Left ventricle myocardium inferior (tissue), 1 donor: ENCODE data around the gene BNC2. TPM values are rescaled to one million over a fixed set of nuclear protein-coding genes. Genes with fewer than 3 reads are reported as not detected.

Experiments used
- DNase-seq: peaks from one replicate; pipeline ENCODE4 v3.0.0-alpha.2; 2020
- H3K27ac ChIP-seq: fragments of 200-600 bp; replicated peaks from 2 replicates; pipeline ENCODE4 v1.8.0; 2021
- H3K27me3 ChIP-seq: fragments of 200-600 bp; 2 replicates; pipeline ENCODE4 v1.8.0; 2021; ENCODE audit warnings: low read depth
- H3K36me3 ChIP-seq: fragments of 200-600 bp; 2 replicates; pipeline ENCODE4 v1.8.0; 2021
- H3K4me1 ChIP-seq: fragments of 200-600 bp; 2 replicates; pipeline ENCODE4 v1.8.0; 2021
- H3K4me3 ChIP-seq: fragments of 200-600 bp; 2 replicates; pipeline ENCODE4 v1.8.0; 2021; ENCODE audit warnings: mild to moderate bottlenecking, moderate library complexity
- H3K9me3 ChIP-seq: fragments of 200-600 bp; replicated peaks from 2 replicates; pipeline ENCODE4 v1.8.0; 2021
- intact Hi-C: fragments of 100-400 bp; cut with micrococcal nuclease; formaldehyde crosslinking; loops from one replicate; pipeline ENCODE4 v1.11.0; 2022
- total RNA-seq: library from RNA; stranded (reverse); fragmentation: NEBNext Ultra II Directional; extraction: Animal tissue kit (Norgen Biotek cat#: 25700); gene quantifications from one replicate; pipeline ENCODE4 v1.2.1, GENCODE V29; 2021
- TF ChIP-seq, protein P1 (sequence below): fragments of 200-600 bp; IDR thresholded peaks from 2 replicates; pipeline ENCODE4 v1.8.0; 2021; ENCODE audit warnings: antibody characterized with exemption, mild to moderate bottlenecking, borderline replicate concordance
- donor health status: DM: no; HTN: yes; CAD: no; lungs with severe emphysema.

BNC2 gene
- total RNA-seq, 1 donor from 2014 or later, result 3.5 TPM

DNA sequence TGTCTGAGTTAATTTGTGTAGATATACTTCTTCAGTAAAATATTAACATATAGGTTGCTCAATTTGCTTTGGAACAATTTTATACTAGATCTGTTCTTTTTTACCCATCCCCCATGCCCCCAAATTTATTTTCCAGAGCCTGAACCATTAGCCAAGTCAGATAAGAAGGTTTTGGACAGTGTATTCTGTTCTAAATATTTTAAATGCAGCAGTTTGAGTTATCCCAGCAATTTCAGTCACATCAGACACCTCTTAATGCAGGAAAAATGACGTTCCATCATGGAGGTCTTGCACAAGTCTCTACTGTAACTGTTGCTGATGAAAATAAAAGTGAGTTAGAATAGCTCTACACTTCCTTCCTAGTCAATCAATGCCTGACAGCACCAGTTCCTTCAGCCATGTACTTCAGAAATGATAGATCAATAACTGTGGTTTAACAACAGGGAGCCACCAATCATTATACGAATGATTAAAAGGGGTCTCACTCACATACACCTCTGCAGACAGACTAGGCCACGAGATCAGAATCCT lies 215.8 kb downstream of the BNC2 start:
- no peak overlapping the region for H3K27ac ChIP-seq
- no peaks in the 10 kb centered on the region for H3K9me3 ChIP-seq
- H3K27me3 ChIP-seq, result peaks cover 4% of the 10 kb centered on the region
- TF ChIP-seq, protein P1, sequence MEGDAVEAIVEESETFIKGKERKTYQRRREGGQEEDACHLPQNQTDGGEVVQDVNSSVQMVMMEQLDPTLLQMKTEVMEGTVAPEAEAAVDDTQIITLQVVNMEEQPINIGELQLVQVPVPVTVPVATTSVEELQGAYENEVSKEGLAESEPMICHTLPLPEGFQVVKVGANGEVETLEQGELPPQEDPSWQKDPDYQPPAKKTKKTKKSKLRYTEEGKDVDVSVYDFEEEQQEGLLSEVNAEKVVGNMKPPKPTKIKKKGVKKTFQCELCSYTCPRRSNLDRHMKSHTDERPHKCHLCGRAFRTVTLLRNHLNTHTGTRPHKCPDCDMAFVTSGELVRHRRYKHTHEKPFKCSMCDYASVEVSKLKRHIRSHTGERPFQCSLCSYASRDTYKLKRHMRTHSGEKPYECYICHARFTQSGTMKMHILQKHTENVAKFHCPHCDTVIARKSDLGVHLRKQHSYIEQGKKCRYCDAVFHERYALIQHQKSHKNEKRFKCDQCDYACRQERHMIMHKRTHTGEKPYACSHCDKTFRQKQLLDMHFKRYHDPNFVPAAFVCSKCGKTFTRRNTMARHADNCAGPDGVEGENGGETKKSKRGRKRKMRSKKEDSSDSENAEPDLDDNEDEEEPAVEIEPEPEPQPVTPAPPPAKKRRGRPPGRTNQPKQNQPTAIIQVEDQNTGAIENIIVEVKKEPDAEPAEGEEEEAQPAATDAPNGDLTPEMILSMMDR, result no peak
- no peak overlapping the region for H3K4me3 ChIP-seq
- no peaks in the 10 kb centered on the region for H3K4me1 ChIP-seq
- DNase-seq, result no peak
- intact Hi-C loops, result no loop called here
- no peaks in the 10 kb centered on the region for H3K36me3 ChIP-seq

DNA sequence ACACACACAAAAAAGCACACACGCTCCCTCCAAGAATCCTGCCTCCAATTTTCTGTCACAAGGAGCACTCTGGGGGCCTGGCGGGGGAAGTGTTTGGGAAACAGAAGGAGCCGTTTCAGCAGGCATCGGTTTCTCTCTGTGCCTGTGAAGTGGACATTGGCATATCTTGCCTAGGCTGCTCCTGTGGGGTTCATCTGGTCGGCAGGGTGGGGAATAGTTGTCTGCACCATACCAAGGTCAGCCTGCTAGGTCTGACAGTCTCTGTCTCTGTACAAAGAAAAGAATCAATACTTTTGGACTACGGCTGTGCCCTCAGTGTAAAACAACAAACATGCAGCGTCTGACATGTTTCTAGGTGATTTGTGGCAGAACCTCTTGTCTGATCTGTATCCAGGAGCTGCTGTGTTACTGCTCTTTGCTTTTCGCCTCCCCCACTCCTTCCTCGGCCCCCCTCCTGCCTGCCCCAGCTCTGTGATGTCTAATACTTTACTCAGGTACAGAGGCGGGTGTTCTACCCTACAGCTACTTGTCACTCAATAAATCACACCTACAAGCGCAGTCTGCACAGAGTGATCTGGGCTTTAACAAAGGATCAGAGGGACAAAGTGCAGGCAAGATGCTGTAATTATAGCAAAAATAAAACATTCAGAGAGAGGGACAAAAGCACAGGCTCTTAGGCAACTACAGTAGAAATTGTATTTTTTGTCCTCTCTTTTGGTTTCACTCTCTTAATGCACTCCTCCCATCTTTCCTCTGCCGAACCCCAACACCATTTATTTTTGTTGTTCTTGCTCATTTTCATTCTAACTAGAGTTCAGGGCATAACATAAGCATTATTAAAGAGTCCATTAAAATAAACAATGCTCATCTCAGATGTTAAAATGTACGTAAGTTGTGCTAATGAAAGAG lies 216.7 kb downstream of the BNC2 start:
- intact Hi-C loops, result no loop called here
- no peak for DNase-seq
- Histone ChIP-seq H3K27me3 (peaks cover 4% of the 10 kb centered on the region), H3K4me1 (no peaks in the 10 kb centered on the region), H3K9me3 (no peaks in the 10 kb centered on the region), H3K36me3 (no peaks in the 10 kb centered on the region), H3K27ac (peak overlapping the region; percentile 35), H3K4me3 (peak overlapping the region; percentile 42)
- TF ChIP-seq, protein P1, result no peak

DNA sequence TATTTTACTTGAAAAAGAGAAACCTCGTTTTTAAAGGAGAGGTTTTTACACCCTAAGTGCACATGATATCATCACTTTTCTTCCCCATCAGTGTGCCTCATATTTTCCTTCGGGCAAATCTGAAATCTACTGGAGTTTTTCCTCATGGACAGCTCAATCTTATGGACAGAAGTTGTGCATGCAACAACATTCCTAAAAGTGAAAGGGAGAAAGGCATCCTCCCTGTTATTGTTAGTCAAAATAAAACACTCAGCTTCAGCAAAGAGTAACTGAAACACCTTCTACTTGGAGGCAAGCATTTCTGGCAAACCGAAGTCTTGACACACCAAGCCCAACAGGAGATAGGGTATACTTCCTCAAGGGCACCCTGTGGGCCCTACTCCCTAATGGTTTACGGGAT lies 217.9 kb downstream of the BNC2 start:
- H3K36me3 ChIP-seq, result no peaks in the 10 kb centered on the region
- TF ChIP-seq, protein P1, result no peak
- H3K9me3 ChIP-seq, result no peaks in the 10 kb centered on the region
- H3K4me3 ChIP-seq, result no peak overlapping the region
- H3K27ac ChIP-seq, result no peak overlapping the region
- intact Hi-C loops, result no loop called here
- no peak for DNase-seq
- no peaks in the 10 kb centered on the region for H3K4me1 ChIP-seq
- peaks cover 4% of the 10 kb centered on the region for H3K27me3 ChIP-seq

GRCh38 chr9:16651446-16651964 lies 219.0 kb downstream of the BNC2 start:
- TF ChIP-seq, protein P1, result no peak
- Histone ChIP-seq H3K9me3 (no peaks in the 10 kb centered on the region), H3K4me1 (no peaks in the 10 kb centered on the region), H3K27ac (no peak overlapping the region), H3K4me3 (no peak overlapping the region), H3K27me3 (peaks cover 4% of the 10 kb centered on the region), H3K36me3 (no peaks in the 10 kb centered on the region)
- DNase-seq, result no peak
- intact Hi-C loops, result no loop called here

- TF ChIP-seq, protein P1, result no peak
- H3K36me3 ChIP-seq, result no peaks in the 10 kb centered on the region
- no peaks in the 10 kb centered on the region for H3K9me3 ChIP-seq
- intact Hi-C loops, result no loop called here
- no peaks in the 10 kb centered on the region for H3K27me3 ChIP-seq
- DNase-seq, result no peak
- H3K4me3 ChIP-seq, result no peak overlapping the region
- H3K27ac ChIP-seq, result no peak overlapping the region
- H3K4me1 ChIP-seq, result no peaks in the 10 kb centered on the region
Measured at GRCh38 chr9:16645970-16646369, 224.5 kb downstream of the BNC2 start.
